Measurements from ENCODE around the gene LSM5.

DNA sequence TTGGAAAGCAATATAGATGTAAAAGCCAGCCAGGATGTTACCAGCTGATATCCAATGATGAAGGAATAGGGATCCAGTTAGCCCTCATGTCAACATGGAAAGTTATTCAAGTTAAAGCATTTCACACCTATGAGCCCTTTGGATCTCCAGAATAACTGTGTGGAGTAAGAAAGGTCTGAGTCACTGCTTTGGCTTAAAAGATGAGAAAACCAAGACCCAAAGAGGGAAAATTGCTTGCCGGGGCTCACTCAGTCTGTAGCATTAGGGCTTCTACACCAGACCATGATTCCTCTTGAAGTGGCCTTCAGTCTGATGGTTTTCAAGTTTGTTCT lies 12.6 kb downstream of the LSM5 start:
- TF ChIP-seq EZH2 (IDR thresholded peaks at IDR 0.05) (no peak), FOXP2 (optimal IDR thresholded peaks at IDR 0.05; ENCODE audit: control extremely low read depth, extremely low read length, insufficient read depth) (no peak), POLR2AphosphoS5 (IDR thresholded peaks at IDR 0.05; ENCODE audit: borderline replicate concordance, low read depth, low read length) (no peak)

All from SK-N-MC (cell line).